ENCODE results near the gene CDC42SE2.

DNA sequence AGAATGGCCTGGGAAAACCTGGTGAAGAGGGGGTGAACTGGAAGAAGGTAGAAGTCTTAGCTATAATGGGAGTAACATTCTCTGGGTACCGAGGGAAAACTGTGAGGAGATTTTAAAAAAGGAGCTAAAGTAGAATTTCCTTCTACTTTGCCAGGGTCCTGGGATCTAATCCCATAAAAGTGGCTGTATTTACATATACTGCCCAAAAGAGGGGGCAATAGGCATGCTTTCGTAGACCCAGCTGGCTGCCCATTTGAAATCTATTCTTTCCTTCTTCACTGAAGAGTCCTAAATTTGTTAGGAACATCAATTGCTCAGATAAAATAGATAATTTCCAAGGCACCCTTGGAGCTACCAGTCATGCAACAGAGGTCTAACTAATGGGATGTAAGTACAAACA, 159.2 kb downstream of the CDC42SE2 start:
- TF ChIP-seq POLR2AphosphoS5 (IDR thresholded peaks at IDR 0.05; ENCODE audit: low read depth, low read length): no peak
- TF ChIP-seq POLR2A (IDR thresholded peaks at IDR 0.05; ENCODE audit: low read depth, low read length): no peak
- TF ChIP-seq TAF1 (IDR thresholded peaks at IDR 0.05; ENCODE audit: low read depth, low read length): no peak
- TF ChIP-seq SPI1 (IDR thresholded peaks at IDR 0.05; ENCODE audit: low read depth, low read length): no peak
- no peak for TF ChIP-seq POU2F2 (IDR thresholded peaks at IDR 0.05; ENCODE audit: low read depth, low read length)
